IPS-15b (cell line): ENCODE data around the gene KCNQ5.
"Not testable (repeated sequence)": the region's sequence is repeated elsewhere in the genome, so short reads cannot be mapped to it uniquely, and the experiment has no call there.

Source experiments
- H3K27me3 ChIP-seq: one replicate; pipeline ENCODE4 v1.6.1; 2013; ENCODE audit warnings: low read length; ENCODE audit not compliant: control insufficient read depth, insufficient read depth
- H3K36me3 ChIP-seq: one replicate; pipeline ENCODE4 v1.6.1; 2013; ENCODE audit warnings: low read length; ENCODE audit not compliant: control insufficient read depth, insufficient read depth
- H3K4me1 ChIP-seq: one replicate; pipeline ENCODE4 v1.6.1; 2013; ENCODE audit warnings: mild to moderate bottlenecking, low read length; ENCODE audit not compliant: control insufficient read depth, insufficient read depth
- H3K4me3 ChIP-seq: one replicate; pipeline ENCODE4 v1.5.1; 2013; ENCODE audit warnings: low read depth, low read length
- H3K9ac ChIP-seq: one replicate; pipeline ENCODE4 v1.6.1; 2013; ENCODE audit warnings: low read depth, mild to moderate bottlenecking, low read length
- H3K9me3 ChIP-seq: one replicate; pipeline ENCODE4 v1.6.1; 2013; ENCODE audit warnings: mild to moderate bottlenecking, low read length; ENCODE audit not compliant: control insufficient read depth, insufficient read depth

The KCNQ5 gene

GRCh38 chr6:73204252-73204651, 582.4 kb downstream of the KCNQ5 start:
- no peaks in the 10 kb centered on the region for H3K27me3 ChIP-seq
- no peaks in the 10 kb centered on the region for H3K9me3 ChIP-seq
- H3K4me1 ChIP-seq, result peaks cover 5% of the 10 kb centered on the region
- no peak overlapping the region for H3K4me3 ChIP-seq
- H3K9ac ChIP-seq, result no peak overlapping the region
- no peaks in the 10 kb centered on the region for H3K36me3 ChIP-seq

- Histone ChIP-seq H3K4me1 (peaks cover 5% of the 10 kb centered on the region), H3K4me3 (no peak overlapping the region), H3K9ac (no peak overlapping the region), H3K27me3 (no peaks in the 10 kb centered on the region), H3K36me3 (no peaks in the 10 kb centered on the region), H3K9me3 (no peaks in the 10 kb centered on the region)
These were observed 585.5 kb downstream of the KCNQ5 start for GRCh38 chr6:73207221-73207837.

DNA sequence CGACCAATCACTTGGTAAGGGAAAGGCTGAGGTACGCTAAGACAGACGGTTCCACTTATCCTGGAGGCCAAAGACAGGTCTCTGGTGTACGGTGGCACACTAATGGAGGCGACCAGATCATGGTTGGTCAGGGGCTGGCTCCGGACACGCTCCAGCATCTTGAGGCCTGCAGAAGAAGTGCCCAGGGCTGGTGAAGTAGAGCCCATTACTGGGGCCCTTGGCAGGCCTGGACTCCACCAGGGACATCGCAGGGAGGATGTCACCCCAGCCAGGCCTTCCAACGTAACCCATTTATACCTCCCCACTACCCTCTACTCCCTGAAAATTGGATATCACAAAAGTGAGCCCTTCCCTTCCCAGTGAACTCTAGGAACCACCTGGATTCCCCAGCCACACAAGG, 587.3 kb downstream of the KCNQ5 start:
- Histone ChIP-seq H3K4me3 (no peak overlapping the region), H3K27me3 (no peaks in the 10 kb centered on the region), H3K4me1 (peaks cover 3% of the 10 kb centered on the region), H3K36me3 (no peaks in the 10 kb centered on the region), H3K9me3 (no peaks in the 10 kb centered on the region), H3K9ac (no peak overlapping the region)

GRCh38 chr6:73216859-73217258, 595.0 kb downstream of the KCNQ5 start:
- Histone ChIP-seq H3K4me3 (no peak overlapping the region), H3K9ac (no peak overlapping the region), H3K27me3 (no peaks in the 10 kb centered on the region), H3K9me3 (no peaks in the 10 kb centered on the region), H3K36me3 (no peaks in the 10 kb centered on the region), H3K4me1 (no peaks in the 10 kb centered on the region)

GRCh38 chr6:73225396-73225795, 603.5 kb downstream of the KCNQ5 start, which contains the start of gene KHDC1L:
TSS of gene KHDC1L (minus strand) at chr6:73225496. CDS start at chr6:73225408, 88 bp downstream.
- Histone ChIP-seq H3K4me1 (no peaks in the 10 kb centered on the region), H3K9ac (no peak within 1 kb of the TSS), H3K27me3 (no peaks in the 10 kb centered on the region), H3K9me3 (no peaks in the 10 kb centered on the region), H3K4me3 (no peak within 1 kb of the TSS), H3K36me3 (no peaks in the 10 kb centered on the region)

- Histone ChIP-seq H3K27me3 (no peaks in the 10 kb centered on the region), H3K36me3 (no peaks in the 10 kb centered on the region), H3K4me1 (no peaks in the 10 kb centered on the region), H3K9ac (no peak overlapping the region), H3K4me3 (no peak overlapping the region), H3K9me3 (no peaks in the 10 kb centered on the region)
These were observed 605.9 kb downstream of the KCNQ5 start for GRCh38 chr6:73227606-73228255.

GRCh38 chr6:73231986-73232391, 610.1 kb downstream of the KCNQ5 start:
- Histone ChIP-seq H3K4me1 (no peaks in the 10 kb centered on the region), H3K36me3 (no peaks in the 10 kb centered on the region), H3K4me3 (no peak overlapping the region), H3K9me3 (no peaks in the 10 kb centered on the region), H3K27me3 (no peaks in the 10 kb centered on the region), H3K9ac (no peak overlapping the region)

DNA sequence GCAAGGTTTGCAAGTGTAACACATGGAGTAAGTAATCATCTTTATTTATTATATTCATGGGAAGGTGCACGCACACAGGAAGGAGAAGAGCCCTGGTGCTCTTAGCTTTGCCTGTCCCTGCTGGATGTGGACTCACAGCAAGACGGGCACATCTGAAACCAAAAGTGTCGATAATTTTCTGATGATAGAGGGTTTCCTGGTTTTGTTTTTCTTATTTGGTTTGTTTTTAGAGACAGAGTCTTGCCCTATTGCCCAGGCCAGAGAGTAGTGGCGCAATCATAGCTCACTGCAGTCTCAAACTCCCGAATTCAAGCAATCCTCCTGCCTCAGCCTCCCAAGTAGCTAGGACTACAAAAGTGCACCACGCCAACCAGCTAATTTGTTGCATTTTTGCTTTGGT, 611.2 kb downstream of the KCNQ5 start:
- no peak overlapping the region for H3K9ac ChIP-seq
- H3K27me3 ChIP-seq, result no peaks in the 10 kb centered on the region
- no peak overlapping the region for H3K4me3 ChIP-seq
- H3K4me1 ChIP-seq, result no peaks in the 10 kb centered on the region
- H3K36me3 ChIP-seq, result no peaks in the 10 kb centered on the region
- H3K9me3 ChIP-seq, result no peaks in the 10 kb centered on the region

- H3K4me3 ChIP-seq, H3K9me3 ChIP-seq: not testable (repeated sequence)
These were observed 612.1 kb downstream of the KCNQ5 start for GRCh38 chr6:73233971-73234370.

DNA sequence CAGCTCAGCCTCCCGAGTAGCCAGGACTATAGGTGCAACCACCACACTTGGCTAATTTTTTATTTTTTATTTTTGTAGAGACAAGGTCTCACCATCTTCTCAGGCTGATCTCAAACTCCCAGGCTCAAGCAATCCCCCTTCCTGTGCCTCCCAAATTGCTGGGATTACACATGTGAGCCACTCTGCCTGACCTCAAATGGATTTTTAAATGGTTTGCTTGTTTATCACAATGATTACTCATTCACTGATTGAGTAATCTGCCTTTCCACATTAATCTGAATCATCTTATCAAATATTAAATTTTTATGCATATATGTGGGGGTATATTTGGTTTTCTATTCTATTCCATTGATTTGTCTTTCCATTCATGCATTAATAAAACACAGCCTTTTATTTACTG, 612.9 kb downstream of the KCNQ5 start:
- Histone ChIP-seq H3K4me1 (no peaks in the 10 kb centered on the region), H3K27me3 (no peaks in the 10 kb centered on the region)

More at GRCh38 chr6:73233971-73234370, 612.1 kb downstream of the KCNQ5 start:
- not testable (repeated sequence) for H3K27me3 ChIP-seq, H3K4me1 ChIP-seq, H3K9ac ChIP-seq, H3K36me3 ChIP-seq

DNA sequence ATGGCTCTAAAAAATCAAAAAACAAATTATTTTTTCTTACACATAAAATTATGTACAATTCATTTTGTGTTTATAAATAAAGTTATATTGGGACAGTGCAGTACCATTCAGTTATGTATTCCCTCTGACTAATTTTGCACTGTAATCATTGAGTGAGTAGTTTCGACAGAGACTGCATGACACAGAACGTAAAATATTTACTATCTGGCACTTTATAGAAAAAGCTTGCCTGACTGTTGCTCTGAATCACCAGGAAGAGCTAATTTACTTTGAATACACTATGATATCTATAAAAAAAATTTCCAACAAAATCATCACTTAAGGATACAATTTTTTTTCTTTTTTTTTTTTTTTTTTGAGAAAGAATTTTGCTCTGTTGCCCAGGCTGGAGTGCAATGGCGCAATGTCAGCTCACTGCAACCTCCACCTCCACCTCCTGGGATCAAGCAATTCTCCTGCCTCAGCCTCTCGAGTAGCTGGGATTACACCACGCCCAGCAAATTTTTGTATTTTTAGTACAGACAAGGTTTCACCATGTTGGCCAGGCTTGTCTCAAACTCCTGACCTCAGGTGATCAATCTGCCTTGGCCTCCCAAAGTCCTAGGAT, 614.4 kb downstream of the KCNQ5 start:
- no peaks in the 10 kb centered on the region for H3K4me1 ChIP-seq
- H3K9ac ChIP-seq, result no peak overlapping the region
- H3K9me3 ChIP-seq, result no peaks in the 10 kb centered on the region
- no peaks in the 10 kb centered on the region for H3K36me3 ChIP-seq
- no peak overlapping the region for H3K4me3 ChIP-seq
- H3K27me3 ChIP-seq, result no peaks in the 10 kb centered on the region

More for the DNA sequence above, 612.9 kb downstream of the KCNQ5 start:
- Histone ChIP-seq H3K9ac (no peak overlapping the region), H3K4me3 (no peak overlapping the region), H3K36me3 (no peaks in the 10 kb centered on the region), H3K9me3 (no peaks in the 10 kb centered on the region)

DNA sequence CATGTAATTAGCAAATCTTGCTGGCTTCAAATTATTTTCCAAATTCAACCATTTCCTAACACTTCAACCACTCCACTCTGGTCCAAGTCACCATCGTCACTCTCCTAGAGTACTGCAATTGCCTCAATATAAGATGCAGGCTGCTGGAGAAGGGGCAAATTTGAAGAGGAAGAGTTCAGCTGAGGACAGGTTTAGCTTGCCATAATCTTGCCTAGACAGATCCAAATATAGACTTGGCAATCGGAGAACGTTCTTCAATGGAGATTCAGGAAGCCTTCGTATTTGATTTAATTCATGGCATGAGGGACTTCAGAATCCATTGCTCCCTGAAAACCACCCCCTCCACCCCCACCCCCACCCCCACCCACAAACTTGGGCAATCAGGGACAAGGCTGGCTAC, 618.9 kb downstream of the KCNQ5 start:
- Histone ChIP-seq H3K27me3 (no peaks in the 10 kb centered on the region), H3K36me3 (no peaks in the 10 kb centered on the region), H3K4me1 (no peaks in the 10 kb centered on the region), H3K9me3 (no peaks in the 10 kb centered on the region), H3K4me3 (no peak overlapping the region), H3K9ac (no peak overlapping the region)
